ENCODE measurements around the gene TMCO1. TPM values are rescaled to one million over a fixed set of nuclear protein-coding genes. Genes with fewer than 3 reads are reported as not detected.
"Not testable (repeated sequence)": the region's sequence is repeated elsewhere in the genome, so short reads cannot be mapped to it uniquely, and the experiment has no call there.

Gene TMCO1
- total RNA-seq, 1 donor from 2014 or later = 43.0 TPM

GRCh38 chr1:165686121-165686970 lies 82.3 kb downstream of the TMCO1 start:
- H3K4me1 Mint-ChIP-seq = peaks cover 24% of the 10 kb centered on the region
- peak overlapping the region; percentile 59 for H3K27ac Mint-ChIP-seq
- intact Hi-C loops (cut with micrococcal nuclease) = no loop called here
- ChIA-PET CTCF (interaction anchor here (1.0 to 2.0 kb wide), 5 partner anchors 63 to 792 kb away, joined by 3 to 6 read pairs (median 3); partner anchors contain the start of gene TMCO1), POLR2A (interaction anchor here (1.3 kb wide), 2 partner anchors 12 to 56 kb away, joined by 3 to 8 read pairs; partner anchors contain the start of genes ALDH9A1 and MGST3)
- no peak for DNase-seq
- no peak for TF ChIP-seq CTCF (IDR thresholded peaks at IDR 0.05)
- peaks cover 66% of the 10 kb centered on the region for H3K36me3 Mint-ChIP-seq (ENCODE audit: low read depth)
- peak; percentile 66 for ATAC-seq (ENCODE audit: low read depth)
- peak overlapping the region; percentile 55 for H3K4me3 Mint-ChIP-seq
- no peaks in the 10 kb centered on the region for H3K9me3 Mint-ChIP-seq
- no peaks in the 10 kb centered on the region for H3K27me3 Mint-ChIP-seq

DNA sequence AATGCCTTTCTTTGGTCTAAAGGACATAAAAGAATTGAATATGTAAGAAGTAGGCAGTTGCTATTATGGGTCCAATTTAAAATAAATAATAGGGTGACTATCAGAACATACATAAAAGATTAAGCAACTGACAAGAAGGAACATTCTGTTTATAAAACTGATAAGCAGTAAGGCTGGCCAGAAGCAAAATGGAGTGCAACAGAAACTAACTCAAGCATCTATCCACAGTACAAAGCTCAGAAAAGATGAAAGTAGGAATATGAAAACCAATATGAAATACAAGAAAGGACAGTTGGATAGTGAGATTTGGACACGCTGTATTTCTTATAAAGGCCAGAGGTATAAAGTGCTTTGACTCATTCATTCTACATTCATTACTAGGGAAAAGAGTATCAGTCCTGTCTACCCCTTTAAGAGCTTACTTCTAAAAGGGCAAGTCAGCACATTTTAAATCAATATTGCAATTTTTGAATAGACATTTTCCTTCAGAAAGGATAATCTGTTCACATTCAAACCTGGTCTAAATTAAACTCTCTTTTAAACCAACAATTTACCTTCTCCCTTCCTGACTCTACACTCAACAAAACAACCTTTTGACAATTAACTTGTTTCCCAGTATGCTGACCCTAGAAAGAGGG lies 84.7 kb downstream of the TMCO1 start:
- TF ChIP-seq CTCF (IDR thresholded peaks at IDR 0.05) = no peak
- peaks cover 70% of the 10 kb centered on the region for H3K36me3 Mint-ChIP-seq (ENCODE audit: low read depth)
- no peak overlapping the region for H3K27ac Mint-ChIP-seq
- intact Hi-C loops (cut with micrococcal nuclease) = no loop called here
- H3K4me3 Mint-ChIP-seq = no peak overlapping the region
- no peaks in the 10 kb centered on the region for H3K9me3 Mint-ChIP-seq
- no peaks in the 10 kb centered on the region for H3K27me3 Mint-ChIP-seq
- no peak for ATAC-seq (ENCODE audit: low read depth)
- CTCF ChIA-PET = no interaction called here
- H3K4me1 Mint-ChIP-seq = peaks cover 24% of the 10 kb centered on the region
- DNase-seq = no peak
- POLR2A ChIA-PET = interaction anchor here (1.3 kb wide), 1 partner anchor 15 kb away, joined by 3 read pairs; the partner anchor contains the start of gene ALDH9A1

- ATAC-seq (ENCODE audit: low read depth); H3K4me3 Mint-ChIP-seq; H3K4me1 Mint-ChIP-seq; H3K27me3 Mint-ChIP-seq; intact Hi-C loops (cut with micrococcal nuclease); POLR2A ChIA-PET; CTCF ChIA-PET; H3K27ac Mint-ChIP-seq; H3K9me3 Mint-ChIP-seq; DNase-seq: not testable (repeated sequence)
- H3K36me3 Mint-ChIP-seq (ENCODE audit: low read depth) = peaks cover 72% of the 10 kb centered on the region
Measured at GRCh38 chr1:165680773-165681172, 87.9 kb downstream of the TMCO1 start.

DNA sequence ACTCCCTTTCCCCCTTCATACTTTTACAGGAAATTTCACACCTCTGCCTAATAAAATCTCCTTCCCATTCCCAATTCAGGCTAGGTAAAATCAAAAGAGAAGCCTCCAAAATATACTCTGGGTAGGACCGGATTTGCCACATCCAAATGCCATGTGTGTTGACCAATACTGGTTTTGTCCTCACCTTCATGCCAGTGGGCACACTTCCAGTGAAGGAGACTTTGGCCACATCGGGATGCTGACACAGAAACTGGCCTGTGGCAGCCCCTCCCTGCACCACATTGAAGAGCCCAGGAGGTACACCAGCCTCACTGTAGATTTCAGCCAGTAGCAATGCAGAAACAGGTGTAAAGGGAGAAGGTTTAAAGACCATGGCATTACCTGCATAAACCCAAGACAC lies 88.4 kb downstream of the TMCO1 start:
- H3K27me3 Mint-ChIP-seq = no peaks in the 10 kb centered on the region
- ATAC-seq (ENCODE audit: low read depth) = no peak
- intact Hi-C loops (cut with micrococcal nuclease) = no loop called here
- H3K9me3 Mint-ChIP-seq = no peaks in the 10 kb centered on the region
- H3K27ac Mint-ChIP-seq = no peak overlapping the region
- ChIA-PET POLR2A (interaction anchor here (0.6 kb wide), 1 partner anchor 49 kb away, joined by 3 read pairs; no protein-coding TSS in a partner anchor), CTCF (no interaction called here)
- H3K4me1 Mint-ChIP-seq = peaks cover 1% of the 10 kb centered on the region
- no peak overlapping the region for H3K4me3 Mint-ChIP-seq
- H3K36me3 Mint-ChIP-seq (ENCODE audit: low read depth) = peaks cover 74% of the 10 kb centered on the region
- no peak for TF ChIP-seq CTCF (IDR thresholded peaks at IDR 0.05)
- no peak for DNase-seq

DNA sequence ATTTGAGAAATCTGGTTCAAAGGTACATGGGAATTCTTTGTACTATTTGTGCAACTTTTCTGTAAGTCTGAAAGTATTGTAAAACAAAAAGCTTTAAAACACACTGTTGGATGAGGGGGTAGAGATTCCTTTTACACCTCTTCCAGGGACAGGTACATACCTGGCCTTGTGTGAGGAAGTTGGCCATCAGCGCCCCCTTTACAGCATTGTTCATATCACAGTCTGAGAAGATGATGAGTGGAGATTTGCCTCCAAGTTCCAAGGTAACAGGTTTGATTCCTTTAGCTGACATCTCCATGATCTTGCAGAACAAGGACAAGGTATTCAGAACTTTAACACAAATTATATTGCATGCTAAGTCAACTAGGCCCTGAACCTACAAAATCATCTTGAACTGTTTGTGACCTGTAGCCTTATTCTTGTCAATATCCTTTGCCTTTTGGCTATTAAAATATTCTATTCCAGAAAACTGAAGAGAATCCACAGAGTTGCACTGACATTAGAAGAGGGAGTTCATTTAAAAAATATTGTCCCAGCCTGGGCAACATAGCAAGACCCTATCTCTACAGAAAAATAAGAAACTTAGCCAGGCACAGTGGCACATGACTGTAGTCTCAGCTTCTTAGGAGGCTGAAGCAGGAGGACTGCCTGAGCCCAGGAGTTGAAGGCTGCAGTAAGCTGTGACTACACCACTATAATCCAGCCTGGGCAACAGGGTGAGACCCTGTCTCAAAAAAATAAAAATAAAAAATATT lies 89.2 kb downstream of the TMCO1 start:
- ATAC-seq (ENCODE audit: low read depth) = no peak
- Mint-ChIP-seq H3K4me1 (no peaks in the 10 kb centered on the region), H3K36me3 (ENCODE audit: low read depth) (peaks cover 73% of the 10 kb centered on the region), H3K9me3 (no peaks in the 10 kb centered on the region), H3K27ac (no peak overlapping the region), H3K4me3 (no peak overlapping the region), H3K27me3 (no peaks in the 10 kb centered on the region)
- no peak for DNase-seq
- intact Hi-C loops (cut with micrococcal nuclease) = no loop called here
- TF ChIP-seq CTCF (IDR thresholded peaks at IDR 0.05) = no peak
- ChIA-PET POLR2A (interaction anchor here (0.6 kb wide), 1 partner anchor 50 kb away, joined by 3 read pairs; no protein-coding TSS in a partner anchor), CTCF (no interaction called here)

Measured in activated B cell treated with CpG ODN at 0.5 μM for 24 hours (primary cell).